B cell (primary cell): ENCODE measurements around the gene LRRN2. TPM values are rescaled to one million over a fixed set of nuclear protein-coding genes. Genes with fewer than 3 reads are reported as not detected.

Source experiments
- ATAC-seq: fragments of 200-7000 bp; cut with Tn5 transposase; one replicate; pipeline ENCODE4 v1.10.0; 2021; ENCODE audit warnings: low read depth, mild to moderate bottlenecking, moderate number of reproducible peaks, moderate library complexity
- CTCF ChIA-PET: fragments of 350-600 bp; sonication (Branson Sonifier 250); formaldehyde crosslinking; loops from one replicate; lab custom pipeline; 2021; ENCODE audit warnings: antibody characterized with exemption, inconsistent platforms; lab: Charles Lee
- POLR2A ChIA-PET: fragments of 350-600 bp; sonication (Branson Sonifier 250); formaldehyde crosslinking; loops from one replicate; lab custom pipeline; 2021; ENCODE audit warnings: antibody characterized with exemption; lab: Charles Lee
- DNase-seq: peaks from one replicate; pipeline ENCODE4 v3.0.0; 2013
- H2AFZ ChIP-seq: 2 replicates; pipeline ENCODE4 v1.6.1; 2012; ENCODE audit warnings: mild to moderate bottlenecking, low read depth, low read length; ENCODE audit not compliant: insufficient read depth, poor library complexity, severe bottlenecking
- H3K27ac ChIP-seq, 2 donors: 1 replicate in 1 of 2; 2 replicates in 1 of 2; pipeline ENCODE4 v1.5.1; 2012 to 2013; ENCODE audit warnings: low read length in 2 of 2, mild to moderate bottlenecking in 2 of 2, moderate library complexity in 1 of 2
- H3K27me3 ChIP-seq, 4 experiments: fragments of 200-600 bp in 1 of 4; sonication (generic) in 1 of 4; replicated peaks in 1 of 4; 1 replicate in 2 of 4; 2 replicates in 2 of 4; pipeline versions ENCODE4 v1.6.1 to v1.7.0; 2013 to 2016; ENCODE audit warnings: low read length in 3 of 4, mild to moderate bottlenecking in 2 of 4, mixed read lengths in 1 of 4, moderate library complexity in 1 of 4; ENCODE audit not compliant: insufficient read depth in 4 of 4, control insufficient read depth in 3 of 4; ENCODE audit errors: control extremely low read depth in 1 of 4
- H3K36me3 ChIP-seq, 2 experiments: replicated peaks in 1 of 2; 1 replicate in 1 of 2; 2 replicates in 1 of 2; pipeline versions ENCODE4 v1.6.1 to v1.7.1; 2013; ENCODE audit warnings: low read length in 1 of 2; ENCODE audit not compliant: insufficient read depth in 2 of 2, control insufficient read depth in 1 of 2; ENCODE audit errors: control extremely low read depth in 1 of 2, extremely low read depth in 1 of 2
- H3K4me1 ChIP-seq, 2 donors: fragments of 200-600 bp in 1 of 2; sonication (generic) in 1 of 2; 1 replicate in 1 of 2; 2 replicates in 1 of 2; pipeline versions ENCODE4 v1.5.1 to v1.6.1; 2013 to 2017; ENCODE audit warnings: low read length in 2 of 2; ENCODE audit not compliant: control insufficient read depth in 2 of 2, insufficient read depth in 2 of 2
- H3K4me2 ChIP-seq: replicated peaks from 2 replicates; pipeline ENCODE3; 2012; ENCODE audit warnings: mild to moderate bottlenecking, low read depth, low read length; ENCODE audit not compliant: poor library complexity, severe bottlenecking
- H3K4me3 ChIP-seq, 5 experiments: fragments of 200-600 bp in 1 of 5; sonication (generic) in 1 of 5; 1 replicate in 3 of 5; 2 replicates in 2 of 5; pipeline versions ENCODE4 v1.5.1 to v1.7.0; 2011 to 2016; ENCODE audit warnings: low read length in 4 of 5, mild to moderate bottlenecking in 4 of 5, low read depth in 2 of 5, control low read depth in 1 of 5, moderate library complexity in 1 of 5; ENCODE audit not compliant: insufficient read depth in 1 of 5; ENCODE audit errors: control extremely low read depth in 1 of 5, extremely low read depth in 1 of 5
- H3K79me2 ChIP-seq: fragments of 200-600 bp; sonication (generic); one replicate; pipeline ENCODE4 v1.6.0; 2016; ENCODE audit warnings: low read length; ENCODE audit not compliant: control insufficient read depth, insufficient read depth
- H3K9ac ChIP-seq: fragments of 200-600 bp; sonication (generic); 2 replicates; pipeline ENCODE4 v1.6.1; 2017; ENCODE audit warnings: mild to moderate bottlenecking, low read length, moderate library complexity
- H3K9me3 ChIP-seq, 3 donors: one replicate each; pipeline versions ENCODE4 v1.6.1 to v1.7.1; 2013; ENCODE audit warnings: low read length in 2 of 3; ENCODE audit not compliant: control insufficient read depth in 2 of 3, insufficient read depth in 1 of 3; ENCODE audit errors: control extremely low read depth in 1 of 3
- H4K20me1 ChIP-seq: 2 replicates; pipeline ENCODE4 v1.6.0; 2012; ENCODE audit warnings: mild to moderate bottlenecking, low read length; ENCODE audit not compliant: insufficient read depth, control insufficient read depth, poor library complexity, severe bottlenecking
- H3K27ac Mint-ChIP-seq: one replicate; pipeline ENCODE4 v1.8.0; 2021; ENCODE audit warnings: mixed read lengths
- H3K27me3 Mint-ChIP-seq: one replicate; pipeline ENCODE4 v1.8.0; 2021; ENCODE audit warnings: mixed read lengths
- H3K4me1 Mint-ChIP-seq: one replicate; pipeline ENCODE4 v1.8.0; 2021; ENCODE audit warnings: mixed read lengths
- H3K4me3 Mint-ChIP-seq: one replicate; pipeline ENCODE4 v1.8.0; 2021; ENCODE audit warnings: mixed read lengths
- H3K9me3 Mint-ChIP-seq: one replicate; pipeline ENCODE4 v1.8.0; 2022; ENCODE audit warnings: mixed read lengths; ENCODE audit not compliant: insufficient read depth
- EZH2 ChIP-seq: IDR thresholded peaks from 2 replicates; pipeline ENCODE4 v1.6.1; 2012; ENCODE audit warnings: borderline replicate concordance, low read depth, mild to moderate bottlenecking, moderate library complexity, low read length; ENCODE audit not compliant: insufficient read depth, poor library complexity, severe bottlenecking
- WGBS: methylation state at CpG from one replicate; pipeline ENCODE4 v1.1.5; 2013; ENCODE audit warnings: missing lambda C conversion rate; ENCODE audit not compliant: insufficient coverage; 5-methylcytosine and 5-hydroxymethylcytosine counted together
- intact Hi-C: fragments of 100-400 bp; cut with micrococcal nuclease; formaldehyde crosslinking; loops from one replicate; pipeline ENCODE4 v1.10.0; 2022
- polyA plus RNA-seq: library from polyadenylated mRNA; depleted of rRNA; stranded (reverse); fragments of >200 nt; gene quantifications from 2 replicates; pipeline ENCODE4 v1.2.3, GENCODE V29; 2012
- total RNA-seq, 2 donors: library from RNA; stranded (reverse); fragments of 120-200 nt in 1 of 2; gene quantifications; 1 replicate in 1 of 2; 2 replicates in 1 of 2; pipeline versions ENCODE4 v1.2.3 to v1.2.4, GENCODE V29; 2013 to 2022
- TF ChIP-seq, protein P1 (sequence below): fragments of 200-600 bp; IDR thresholded peaks from one replicate; pipeline ENCODE4 v1.8.0; 2022; ENCODE audit warnings: antibody characterized with exemption, mild to moderate bottlenecking

The LRRN2 gene
- total and polyA plus RNA-seq, 2 donors (not counting 1 experiment from before 2014, with no cell fraction given): not detected

GRCh38 chr1:204660509-204660908 lies 25.0 kb downstream of the LRRN2 start:
- H3K27me3 Mint-ChIP-seq: peaks cover 26% of the 10 kb centered on the region
- Histone ChIP-seq H3K79me2 (no peaks in the 10 kb centered on the region), H3K4me1 (no peaks in the 10 kb centered on the region), H3K27ac (no peak overlapping the region), H3K4me2 (no peak overlapping the region), H3K9ac (no peak overlapping the region), H2AFZ (no peak overlapping the region), H3K27me3 (peaks cover 0 to 5% (median 0%) of the 10 kb centered on the region in 4 experiments), H4K20me1 (no peaks in the 10 kb centered on the region), H3K9me3 (no peaks in the 10 kb centered on the region), H3K36me3 (no peaks in the 10 kb centered on the region), H3K4me3 (no peak overlapping the region)
- ATAC-seq (no peak), DNase-seq (no peak)
- H3K4me3 Mint-ChIP-seq: no peak overlapping the region
- POLR2A ChIA-PET: no interaction called here
- no peaks in the 10 kb centered on the region for H3K9me3 Mint-ChIP-seq
- H3K27ac Mint-ChIP-seq: no peak overlapping the region
- no peaks in the 10 kb centered on the region for H3K4me1 Mint-ChIP-seq
- CTCF ChIA-PET: no interaction called here
- intact Hi-C loops: no loop called here
- TF ChIP-seq, protein P1, sequence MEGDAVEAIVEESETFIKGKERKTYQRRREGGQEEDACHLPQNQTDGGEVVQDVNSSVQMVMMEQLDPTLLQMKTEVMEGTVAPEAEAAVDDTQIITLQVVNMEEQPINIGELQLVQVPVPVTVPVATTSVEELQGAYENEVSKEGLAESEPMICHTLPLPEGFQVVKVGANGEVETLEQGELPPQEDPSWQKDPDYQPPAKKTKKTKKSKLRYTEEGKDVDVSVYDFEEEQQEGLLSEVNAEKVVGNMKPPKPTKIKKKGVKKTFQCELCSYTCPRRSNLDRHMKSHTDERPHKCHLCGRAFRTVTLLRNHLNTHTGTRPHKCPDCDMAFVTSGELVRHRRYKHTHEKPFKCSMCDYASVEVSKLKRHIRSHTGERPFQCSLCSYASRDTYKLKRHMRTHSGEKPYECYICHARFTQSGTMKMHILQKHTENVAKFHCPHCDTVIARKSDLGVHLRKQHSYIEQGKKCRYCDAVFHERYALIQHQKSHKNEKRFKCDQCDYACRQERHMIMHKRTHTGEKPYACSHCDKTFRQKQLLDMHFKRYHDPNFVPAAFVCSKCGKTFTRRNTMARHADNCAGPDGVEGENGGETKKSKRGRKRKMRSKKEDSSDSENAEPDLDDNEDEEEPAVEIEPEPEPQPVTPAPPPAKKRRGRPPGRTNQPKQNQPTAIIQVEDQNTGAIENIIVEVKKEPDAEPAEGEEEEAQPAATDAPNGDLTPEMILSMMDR: no peak
- no peak for TF ChIP-seq EZH2
- 100% methylated on average over 1 of the region's 3 CpGs for WGBS

- POLR2A ChIA-PET: no interaction called here
- 91% methylated on average over 3 of the region's 3 CpGs for WGBS
- TF ChIP-seq, protein P1: no peak
- TF ChIP-seq EZH2: no peak
- Histone ChIP-seq H3K79me2 (no peaks in the 10 kb centered on the region), H2AFZ (no peak overlapping the region), H3K9ac (no peak overlapping the region), H3K27ac (no peak overlapping the region), H3K4me3 (no peak overlapping the region), H3K4me1 (no peaks in the 10 kb centered on the region), H3K27me3 (peaks cover 0 to 5% (median 0%) of the 10 kb centered on the region in 4 experiments), H3K4me2 (no peak overlapping the region), H3K9me3 (no peaks in the 10 kb centered on the region), H4K20me1 (no peaks in the 10 kb centered on the region), H3K36me3 (no peaks in the 10 kb centered on the region)
- ATAC-seq: no peak
- H3K27me3 Mint-ChIP-seq: peaks cover 21% of the 10 kb centered on the region
- H3K9me3 Mint-ChIP-seq: no peaks in the 10 kb centered on the region
- H3K4me1 Mint-ChIP-seq: no peaks in the 10 kb centered on the region
- DNase-seq: no peak
- H3K4me3 Mint-ChIP-seq: no peak overlapping the region
- CTCF ChIA-PET: interaction anchor here (0.8 kb wide), 1 partner anchor 761 kb away, joined by 3 read pairs; no protein-coding TSS in a partner anchor
- intact Hi-C loops: no loop called here
- no peak overlapping the region for H3K27ac Mint-ChIP-seq
These were observed 26.5 kb downstream of the LRRN2 start for GRCh38 chr1:204659056-204659455.
